Brain microvascular endothelial cell (primary cell): ENCODE measurements around the gene GP5.

Experiments
- DNase-seq: peaks from one replicate; pipeline ENCODE4 v3.0.0-alpha.2; 2020
- H3K27ac ChIP-seq: fragments of 250-450 bp; sonication (Bioruptor Pico); 2 replicates; pipeline ENCODE4 v1.5.1; 2020; ENCODE audit warnings: mild to moderate bottlenecking, moderate library complexity
- H3K27me3 ChIP-seq: fragments of 250-450 bp; sonication (Bioruptor Pico); replicated peaks from 2 replicates; pipeline ENCODE4 v1.5.1; 2020; ENCODE audit warnings: mild to moderate bottlenecking
- H3K36me3 ChIP-seq: fragments of 250-450 bp; sonication (Bioruptor Pico); replicated peaks from 2 replicates; pipeline ENCODE4 v1.5.1; 2020; ENCODE audit warnings: mild to moderate bottlenecking
- H3K4me3 ChIP-seq: 2 replicates; pipeline ENCODE4 v1.5.1; 2011; ENCODE audit warnings: low read depth, mild to moderate bottlenecking, control low read depth, low read length, moderate library complexity
- CTCF ChIP-seq: IDR thresholded peaks from 2 replicates; pipeline ENCODE4 v1.5.1; 2011; ENCODE audit warnings: low read depth, mild to moderate bottlenecking, moderate library complexity, low read length, control low read depth, inconsistent platforms; ENCODE audit errors: missing control alignments
- in situ Hi-C: cut with HindIII; loops from 2 replicates; pipeline ENCODE4 v1.10.0; 2017; ENCODE audit warnings: low sequenced_read_pairs, low pct_ligation_motif_present

The GP5 gene

GRCh38 chr3:194399166-194399565 is at the start of gene GP5:
Gene GP5 (minus strand): TSS chr3:194399266. CDS start chr3:194398282, 984 bp downstream.
- in situ Hi-C loops = no loop called here
- peak within 1 kb of the TSS; percentile 42 for H3K4me3 ChIP-seq

GRCh38 chr3:194447657-194448056 is 48.6 kb upstream of the GP5 start:
- Histone ChIP-seq H3K27ac (no peak overlapping the region), H3K4me3 (no peak overlapping the region), H3K36me3 (peaks cover 58% of the 10 kb centered on the region), H3K27me3 (no peaks in the 10 kb centered on the region)
- in situ Hi-C loops = no loop called here
- no peak for TF ChIP-seq CTCF
- DNase-seq = no peak

More at GRCh38 chr3:194399166-194399565, at the start of gene GP5:
- no peak within 1 kb of the TSS for H3K27ac ChIP-seq
- peaks cover 9% of the 10 kb centered on the region for H3K36me3 ChIP-seq
- TF ChIP-seq CTCF = no peak
- peaks cover 11% of the 10 kb centered on the region for H3K27me3 ChIP-seq
- no peak for DNase-seq

GRCh38 chr3:194447161-194447560 is 48.1 kb upstream of the GP5 start:
- H3K4me3 ChIP-seq = no peak overlapping the region
- TF ChIP-seq CTCF = no peak
- H3K27ac ChIP-seq = no peak overlapping the region
- DNase-seq = no peak
- peaks cover 60% of the 10 kb centered on the region for H3K36me3 ChIP-seq
- H3K27me3 ChIP-seq = no peaks in the 10 kb centered on the region
- in situ Hi-C loops = no loop called here

- TF ChIP-seq CTCF = no peak
- peaks cover 60% of the 10 kb centered on the region for H3K36me3 ChIP-seq
These were observed 47.7 kb upstream of the GP5 start for GRCh38 chr3:194446754-194447153.

GRCh38 chr3:194446172-194446571 is 47.1 kb upstream of the GP5 start:
- in situ Hi-C loops = no loop called here
- Histone ChIP-seq H3K27ac (no peak overlapping the region), H3K27me3 (no peaks in the 10 kb centered on the region), H3K4me3 (no peak overlapping the region), H3K36me3 (peaks cover 57% of the 10 kb centered on the region)
- DNase-seq = no peak
- TF ChIP-seq CTCF = no peak

More at GRCh38 chr3:194446754-194447153, 47.7 kb upstream of the GP5 start:
- no peak overlapping the region for H3K4me3 ChIP-seq
- no peaks in the 10 kb centered on the region for H3K27me3 ChIP-seq
- in situ Hi-C loops = no loop called here
- H3K27ac ChIP-seq = no peak overlapping the region
- DNase-seq = no peak

GRCh38 chr3:194443901-194444300 is 44.8 kb upstream of the GP5 start:
- TF ChIP-seq CTCF = no peak
- Histone ChIP-seq H3K4me3 (no peak overlapping the region), H3K36me3 (peaks cover 62% of the 10 kb centered on the region), H3K27ac (no peak overlapping the region), H3K27me3 (no peaks in the 10 kb centered on the region)
- no peak for DNase-seq
- in situ Hi-C loops = no loop called here
